IMR-90 (cell line): ENCODE results near the gene KCTD16. TPM values are rescaled to one million over a fixed set of nuclear protein-coding genes. Genes with fewer than 3 reads are reported as not detected.

Experiments
- ATAC-seq: fragments of 200-7000 bp; cut with Tn5 transposase; 2 replicates; pipeline ENCODE4 v1.9.1; 2020; ENCODE audit warnings: low read depth, mild to moderate bottlenecking, moderate library complexity
- BruUV-seq: library from RNA; stranded (reverse); fragments of 400-500 nt; replicated peaks from 2 replicates; lab custom pipeline; 2021; lab: Mats Ljungman, UMichigan
- CTCF ChIA-PET: fragments of 300-600 bp; formaldehyde crosslinking; extraction: SDS; loops from one replicate; lab custom pipeline; 2021; ENCODE audit warnings: antibody characterized with exemption; lab: Yijun Ruan, JAX
- POLR2A ChIA-PET: fragments of 300-600 bp; sonication (Branson Sonifier 250); formaldehyde crosslinking; loops from one replicate; lab custom pipeline; 2022; ENCODE audit warnings: antibody characterized with exemption; ENCODE audit not compliant: unreplicated experiment; lab: Charles Lee
- DNase-seq: peaks from one replicate; pipeline ENCODE4 v3.0.0; 2013
- H2AFZ ChIP-seq: replicated peaks from 2 replicates; pipeline ENCODE3; 2013; ENCODE audit warnings: low read length, mild to moderate bottlenecking; ENCODE audit not compliant: poor library complexity
- H2AK5ac ChIP-seq: 2 replicates; pipeline ENCODE4 v1.6.1; 2013; ENCODE audit warnings: low read depth, low read length, inconsistent platforms
- H2AK9ac ChIP-seq: replicated peaks from 2 replicates; pipeline ENCODE3; 2013; ENCODE audit warnings: mild to moderate bottlenecking, low read depth, low read length, moderate library complexity; ENCODE audit not compliant: poor library complexity
- H2BK120ac ChIP-seq: 2 replicates; pipeline ENCODE4 v1.6.1; 2013; ENCODE audit warnings: low read depth, low read length, inconsistent platforms
- H2BK15ac ChIP-seq: 3 replicates; pipeline ENCODE4 v1.6.1; 2013; ENCODE audit warnings: low read depth, low read length, inconsistent platforms
- H2BK20ac ChIP-seq: 2 replicates; pipeline ENCODE4 v1.6.1; 2013; ENCODE audit warnings: low read depth, mild to moderate bottlenecking, inconsistent platforms, low read length, moderate library complexity
- H2BK5ac ChIP-seq: 2 replicates; pipeline ENCODE4 v1.6.1; 2013; ENCODE audit warnings: mild to moderate bottlenecking, low read depth, low read length, inconsistent platforms; ENCODE audit not compliant: poor library complexity, severe bottlenecking
- H3K14ac ChIP-seq: replicated peaks from 2 replicates; pipeline ENCODE4 v1.6.1; 2013; ENCODE audit warnings: low read depth, low read length, inconsistent platforms
- H3K18ac ChIP-seq: 2 replicates; pipeline ENCODE4 v1.6.1; 2013; ENCODE audit warnings: low read depth, low read length, control low read depth
- H3K23ac ChIP-seq: 2 replicates; pipeline ENCODE4 v1.6.1; 2013; ENCODE audit warnings: low read depth, low read length, inconsistent platforms
- H3K27ac ChIP-seq: 2 replicates; pipeline ENCODE4 v1.5.1; 2013; ENCODE audit warnings: mild to moderate bottlenecking, control low read depth, low read length; ENCODE audit not compliant: insufficient read depth
- H3K27me3 ChIP-seq: 2 replicates; pipeline ENCODE4 v1.6.1; 2013; ENCODE audit warnings: low read length; ENCODE audit not compliant: control insufficient read depth, insufficient read depth
- H3K36me3 ChIP-seq: 2 replicates; pipeline ENCODE4 v1.6.1; 2013; ENCODE audit warnings: low read length, mixed read lengths; ENCODE audit not compliant: control insufficient read depth, insufficient read depth
- H3K4ac ChIP-seq: 2 replicates; pipeline ENCODE4 v1.6.1; 2013; ENCODE audit warnings: low read depth, low read length, inconsistent platforms
- H3K4me1 ChIP-seq: 2 replicates; pipeline ENCODE4 v1.6.1; 2013; ENCODE audit warnings: low read length, mixed read lengths; ENCODE audit not compliant: control insufficient read depth, insufficient read depth
- H3K4me2 ChIP-seq: 2 replicates; pipeline ENCODE4 v1.6.1; 2013; ENCODE audit warnings: low read depth, mild to moderate bottlenecking, control low read depth, low read length, moderate library complexity
- H3K4me3 ChIP-seq: 2 replicates; pipeline ENCODE4 v1.5.1; 2013; ENCODE audit warnings: low read depth, mild to moderate bottlenecking, control low read depth, low read length, moderate library complexity; ENCODE audit not compliant: insufficient read depth
- H3K56ac ChIP-seq: 2 replicates; pipeline ENCODE4 v1.6.1; 2013; ENCODE audit warnings: low read length, inconsistent platforms; ENCODE audit not compliant: insufficient read depth; ENCODE audit errors: extremely low read depth
- H3K79me1 ChIP-seq, 2 experiments: 2 replicates each; pipeline ENCODE4 v1.6.1; 2013; ENCODE audit warnings: low read length in 2 of 2, inconsistent platforms in 1 of 2, low read depth in 1 of 2
- H3K9ac ChIP-seq: 2 replicates; pipeline ENCODE4 v1.6.1; 2013; ENCODE audit warnings: low read depth, low read length, control low read depth
- H3K9me1 ChIP-seq: 2 replicates; pipeline ENCODE4 v1.6.1; 2013; ENCODE audit warnings: low read length, inconsistent platforms; ENCODE audit not compliant: insufficient read depth
- H3K9me3 ChIP-seq: 2 replicates; pipeline ENCODE4 v1.6.1; 2013; ENCODE audit warnings: low read length; ENCODE audit not compliant: control insufficient read depth, insufficient read depth
- H4K20me1 ChIP-seq: 2 replicates; pipeline ENCODE4 v1.6.1; 2013; ENCODE audit warnings: low read length, inconsistent platforms; ENCODE audit not compliant: insufficient read depth
- H4K5ac ChIP-seq: 2 replicates; pipeline ENCODE4 v1.6.1; 2013; ENCODE audit warnings: mild to moderate bottlenecking, low read depth, low read length, control low read depth
- H4K8ac ChIP-seq, 2 experiments: 2 replicates each; pipeline ENCODE4 v1.6.1; 2013; ENCODE audit warnings: low read depth in 2 of 2, low read length in 2 of 2, control low read depth in 1 of 2, inconsistent platforms in 1 of 2
- H4K91ac ChIP-seq: 2 replicates; pipeline ENCODE4 v1.6.1; 2013; ENCODE audit warnings: low read depth, low read length, inconsistent platforms; ENCODE audit not compliant: insufficient read depth
- CTCF ChIP-seq: conservative IDR thresholded peaks from 2 replicates; pipeline ENCODE4 v1.5.1; 2012; ENCODE audit warnings: mild to moderate bottlenecking, low read depth, low read length, improper control_type of control experiment
- ELK1 ChIP-seq: fragments of 150-350 bp; IDR thresholded peaks from 2 replicates; pipeline ENCODE4 v1.6.1; 2016; ENCODE audit warnings: low read depth, mild to moderate bottlenecking, low read length, moderate library complexity, borderline replicate concordance
- MAFK ChIP-seq: IDR thresholded peaks from 2 replicates; pipeline ENCODE4 v1.6.1; 2012; ENCODE audit warnings: low read depth, low read length, improper control_type of control experiment
- NFE2L2 ChIP-seq: fragments of 150-350 bp; IDR thresholded peaks from 2 replicates; pipeline ENCODE4 v1.6.1; 2016; ENCODE audit warnings: low read depth, mild to moderate bottlenecking, low read length
- RAD21 ChIP-seq: IDR thresholded peaks from 2 replicates; pipeline ENCODE4 v1.6.1; 2012; ENCODE audit warnings: low read length, improper control_type of control experiment
- WGBS, 2 experiments: methylation state at CpG; one replicate each; pipeline versions ENCODE4 v1.1.5 to v1.1.7; 2013; ENCODE audit warnings: missing lambda C conversion rate in 2 of 2; ENCODE audit not compliant: insufficient read length in 1 of 2; ENCODE audit errors: extremely low coverage in 2 of 2; 5-methylcytosine and 5-hydroxymethylcytosine counted together
- dilution Hi-C: fragments of 300-500 bp; cut with HindIII; formaldehyde crosslinking; loops from one replicate; pipeline ENCODE4 v1.14.3; 2018; ENCODE audit warnings: low sequenced_read_pairs; ENCODE audit not compliant: unreplicated experiment
- in situ Hi-C: fragments of 300-500 bp; cut with MboI; formaldehyde crosslinking; loops from 3 replicates; pipeline ENCODE4 v1.14.3; 2019; ENCODE audit warnings: low sequenced_read_pairs, inconsistent platforms, mixed read lengths
- intact Hi-C: fragments of 100-400 bp; cut with micrococcal nuclease; formaldehyde crosslinking; loops from 2 replicates; pipeline ENCODE4 v1.10.0; 2022
- polyA plus RNA-seq, 3 experiments: library from polyadenylated mRNA; depleted of rRNA; stranded (reverse); fragments of >200 nt; gene quantifications; 2 replicates each; pipeline ENCODE4 v1.2.3, GENCODE V29; 2012; ENCODE audit warnings: low replicate concordance in 1 of 3
- total RNA-seq: library from RNA; depleted of rRNA; stranded (reverse); fragments of >200 nt; gene quantifications from 2 replicates; pipeline ENCODE4 v1.2.3, GENCODE V29; 2012

The KCTD16 gene
- total and polyA plus RNA-seq, 2 of the 4 experiments (the other 2 are of a cell fraction) = 0.43 to 1.1 TPM

GRCh38 chr5:144144956-144145751, 25.5 kb upstream of the KCTD16 start (continued):
- no peak for TF ChIP-seq ELK1

GRCh38 chr5:144151026-144151425, 19.6 kb upstream of the KCTD16 start:
- Histone ChIP-seq H4K20me1 (no peaks in the 10 kb centered on the region), H2AFZ (no peak overlapping the region), H3K23ac (no peak overlapping the region), H3K36me3 (no peaks in the 10 kb centered on the region), H2AK9ac (no peak overlapping the region), H3K9me1 (0 out of 2 replicates have a peak, but pooled peaks cover 3% of the 10 kb centered on the region), H3K4ac (no peak overlapping the region), H3K18ac (peak overlapping the region; percentile 64; the same call in 1 of the 2 replicates), H4K91ac (no peak overlapping the region), H4K5ac (no peak overlapping the region), H2AK5ac (no peak overlapping the region), H3K27me3 (no peaks in the 10 kb centered on the region), H3K14ac (no peak overlapping the region), H3K4me2 (no peak overlapping the region), H2BK5ac (peak overlapping the region; percentile 57), H4K8ac (peak overlapping the region in 1 of 2 experiments; percentile 43; a peak in 1 of 4 replicates), H3K4me3 (no peak overlapping the region), H3K4me1 (peaks cover 5% of the 10 kb centered on the region; the same call in 1 of the 2 replicates), H3K79me1 (no peaks in the 10 kb centered on the region), H2BK120ac (no peak overlapping the region), H3K9me3 (no peaks in the 10 kb centered on the region), H2BK15ac (no peak overlapping the region), H3K56ac (no peak overlapping the region), H2BK20ac (no peak overlapping the region), H3K9ac (no peak overlapping the region), H3K27ac (no peak overlapping the region)
- ChIA-PET CTCF (no interaction called here), POLR2A (interaction anchor here (0.7 kb wide), 1 partner anchor 40 kb away, joined by 3 read pairs; no protein-coding TSS in a partner anchor)
- no TSS peak for BruUV-seq
- TF ChIP-seq CTCF = no peak
- no peak for TF ChIP-seq ELK1
- no peak for TF ChIP-seq MAFK
- TF ChIP-seq RAD21 = no peak
- TF ChIP-seq NFE2L2 = no peak
- no CpG with 5 or more reads among the region's 3 CpGs for WGBS, 2 experiments
- peak; percentile 36 for DNase-seq
- dilution Hi-C loops (no loop called here), in situ Hi-C loops (loop anchor here (25.0 kb wide), 1 partner anchor 1239 kb away; no protein-coding TSS in a partner anchor), intact Hi-C loops (no loop called here)
- peak; percentile 46; the same call in 1 of the 2 replicates for ATAC-seq
